ENCODE data around the gene HPCAL4.

The HPCAL4 gene

GRCh38 chr1:39735731-39736130, 44.5 kb upstream of the HPCAL4 start (continued):
- TF ChIP-seq CTCF (tag by site-specific recombination; IDR thresholded peaks at IDR 0.05) (no peak), GLI2 (tag by site-specific recombination; IDR thresholded peaks at IDR 0.05; ENCODE audit: borderline replicate concordance, low read depth) (no peak), ZNF600 (tag by site-specific recombination; IDR thresholded peaks at IDR 0.05) (no peak)

GRCh38 chr1:39733161-39733560, 41.9 kb upstream of the HPCAL4 start:
- TF ChIP-seq ZNF777 (tag by site-specific recombination; IDR thresholded peaks at IDR 0.05; ENCODE audit: borderline replicate concordance), result no peak
- TF ChIP-seq ZFHX2 (tag by site-specific recombination; conservative IDR thresholded peaks at IDR 0.05), result 0 out of 2 replicates have a peak, but pooled peaks have one; percentile 17
- ChIA-PET CTCF (interaction anchor here (0.6 to 1.4 kb wide), 3 partner anchors 31 to 653 kb away, joined by 3 read pairs; no protein-coding TSS in a partner anchor), POLR2A (no interaction called here)
- Histone ChIP-seq H3K36me3 (ENCODE audit: control insufficient read depth in 2 of 2, insufficient read depth in 1 of 2, low read length in 2 of 2) (no peaks in the 10 kb centered on the region), H3K4me1 (ENCODE audit: control insufficient read depth, insufficient read depth, low read length) (no peaks in the 10 kb centered on the region), H3K4me3 (ENCODE audit: low read depth, low read length) (no peak overlapping the region), H3K27ac (ENCODE audit: extremely low read depth, low read depth, low read length) (no peak overlapping the region), H3K9me3 (ENCODE audit: control insufficient read depth, insufficient read depth, low read depth, low read length) (no peaks in the 10 kb centered on the region)

- CTCF ChIA-PET, result interaction anchor here (0.6 to 0.7 kb wide), 2 partner anchors 307 to 652 kb away, joined by 3 read pairs; no protein-coding TSS in a partner anchor
- H3K36me3 ChIP-seq (ENCODE audit: control insufficient read depth in 2 of 2, insufficient read depth in 1 of 2, low read length in 2 of 2), result no peaks in the 10 kb centered on the region
- no peak overlapping the region for H3K4me3 ChIP-seq (ENCODE audit: low read depth, low read length)
Measured at GRCh38 chr1:39732730-39733129, 41.5 kb upstream of the HPCAL4 start.

More at GRCh38 chr1:39732730-39733129, 41.5 kb upstream of the HPCAL4 start:
- no peak overlapping the region for H3K27ac ChIP-seq (ENCODE audit: extremely low read depth, low read depth, low read length)
- TF ChIP-seq ZNF660 (tag by site-specific recombination; IDR thresholded peaks at IDR 0.05) (no peak), ZNF18 (tag by site-specific recombination; IDR thresholded peaks at IDR 0.05) (no peak), EGR2 (tag by site-specific recombination; IDR thresholded peaks at IDR 0.05; ENCODE audit: low read depth) (no peak), ZNF645 (tag by site-specific recombination; IDR thresholded peaks at IDR 0.05) (no peak), CTCF (tag by site-specific recombination; IDR thresholded peaks at IDR 0.05) (no peak)
- no peaks in the 10 kb centered on the region for H3K4me1 ChIP-seq (ENCODE audit: control insufficient read depth, insufficient read depth, low read length)
- POLR2A ChIA-PET, result no interaction called here
- no peaks in the 10 kb centered on the region for H3K9me3 ChIP-seq (ENCODE audit: control insufficient read depth, insufficient read depth, low read depth, low read length)

Data from HEK293 (cell line).